ENCODE results near the gene C12orf43.

DNA sequence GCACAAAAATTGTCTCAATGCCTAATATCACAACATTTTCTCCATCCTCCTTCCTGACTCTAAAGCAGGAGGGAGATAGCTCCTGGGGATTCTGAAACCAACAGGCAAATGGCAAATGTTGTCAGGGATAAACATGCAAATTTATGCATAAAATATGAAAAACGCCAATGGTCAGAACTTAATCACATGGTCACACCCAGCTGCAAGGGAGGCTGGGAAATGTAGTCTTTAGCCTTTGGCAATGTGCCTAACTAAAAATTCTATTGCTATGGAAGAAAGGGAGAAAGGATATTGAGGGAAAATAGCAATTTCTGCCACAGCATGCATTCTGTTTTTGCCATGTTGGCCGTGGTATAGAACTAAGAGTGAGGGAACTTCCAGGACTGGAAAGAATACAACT, 34.4 kb upstream of the C12orf43 start:
- TF ChIP-seq POLR2A (IDR thresholded peaks at IDR 0.05; ENCODE audit: low read length), result no peak
- TF ChIP-seq GATA1 (IDR thresholded peaks at IDR 0.05; ENCODE audit: low read depth, low read length), result no peak

All from erythroblast (primary cell).